Activated T-cell treated with anti-CD3 and anti-CD28 coated beads, Interleukin-2, amount 50 U/mL, for 1 hour (primary cell): Measurements from ENCODE around the gene MARK2.

Experiments used
- DNase-seq: peaks from one replicate; pipeline ENCODE4 v3.0.0-alpha.2; 2020

The MARK2 gene

GRCh38 chr11:63884196-63884932, 45.5 kb downstream of the MARK2 start:
- DNase-seq = no peak

GRCh38 chr11:63887386-63887999, 48.6 kb downstream of the MARK2 start:
- DNase-seq = no peak

DNA sequence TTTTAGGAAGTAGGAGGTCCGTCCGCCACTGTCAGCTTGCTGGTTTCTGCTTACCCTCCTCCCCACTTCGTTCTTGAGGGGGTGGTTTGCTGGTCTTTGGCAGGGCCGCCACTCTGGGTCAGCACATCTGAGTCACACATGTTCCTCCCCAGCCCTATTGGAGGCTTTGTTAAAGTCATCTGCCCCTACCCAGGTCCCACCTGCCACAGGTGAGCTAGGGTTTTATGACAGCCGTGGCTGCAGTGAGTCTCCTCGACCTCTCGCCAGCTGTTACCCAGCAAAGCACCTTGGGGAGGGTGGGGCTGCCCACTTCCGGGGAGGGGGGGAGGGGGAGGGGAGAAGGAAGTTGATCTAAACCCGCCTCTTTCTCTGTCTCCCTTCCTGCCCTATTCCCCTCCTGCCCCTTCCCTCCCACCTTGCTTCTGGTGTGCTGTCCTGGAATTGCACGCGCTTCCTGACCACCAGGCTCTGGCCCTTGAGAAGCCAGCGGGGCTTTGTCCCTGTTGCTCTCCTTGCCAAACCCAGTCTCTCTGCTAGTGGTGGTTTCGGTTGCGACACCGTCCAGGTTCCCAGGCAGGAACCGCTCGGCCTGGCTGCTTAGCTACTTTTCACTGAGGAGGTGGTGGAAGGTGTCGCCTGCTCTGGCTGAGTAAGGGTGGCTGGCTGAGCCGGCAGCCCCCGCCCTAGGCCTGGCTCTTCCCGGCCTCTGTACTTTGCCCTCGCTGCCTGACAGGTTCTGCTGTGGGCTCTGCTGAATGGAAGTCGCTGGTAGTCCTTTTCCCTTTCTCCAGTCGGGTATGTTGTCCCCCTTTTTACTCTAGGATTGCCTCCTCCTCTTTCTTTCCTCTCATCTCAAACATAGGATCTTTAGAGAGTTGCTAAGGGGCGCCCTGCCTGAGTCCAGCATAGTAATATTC, 49.5 kb downstream of the MARK2 start:
- DNase-seq = peak; percentile 72

DNA sequence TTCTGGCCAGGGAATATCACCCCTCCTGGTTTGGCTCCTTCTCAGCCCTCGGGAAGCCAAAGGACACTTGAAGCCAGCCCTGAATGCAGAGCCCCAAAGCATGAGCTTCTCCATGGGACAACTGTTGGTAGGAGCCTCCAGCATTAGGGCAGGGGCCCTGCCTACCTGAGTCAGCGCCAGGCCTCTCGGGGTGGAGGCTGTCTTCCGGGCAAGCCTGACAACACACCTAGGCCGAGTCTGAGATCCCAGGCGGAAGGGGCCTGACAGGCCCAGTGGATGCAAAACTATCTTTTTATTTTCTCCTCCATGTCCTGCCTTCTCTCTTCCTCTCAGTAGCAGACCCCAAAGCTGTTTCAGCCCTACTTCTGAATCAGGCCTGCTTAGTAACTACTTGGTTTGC, 50.4 kb downstream of the MARK2 start:
- DNase-seq = no peak

- no peak for DNase-seq
Measured at GRCh38 chr11:63890368-63890767, 51.5 kb downstream of the MARK2 start.

DNA sequence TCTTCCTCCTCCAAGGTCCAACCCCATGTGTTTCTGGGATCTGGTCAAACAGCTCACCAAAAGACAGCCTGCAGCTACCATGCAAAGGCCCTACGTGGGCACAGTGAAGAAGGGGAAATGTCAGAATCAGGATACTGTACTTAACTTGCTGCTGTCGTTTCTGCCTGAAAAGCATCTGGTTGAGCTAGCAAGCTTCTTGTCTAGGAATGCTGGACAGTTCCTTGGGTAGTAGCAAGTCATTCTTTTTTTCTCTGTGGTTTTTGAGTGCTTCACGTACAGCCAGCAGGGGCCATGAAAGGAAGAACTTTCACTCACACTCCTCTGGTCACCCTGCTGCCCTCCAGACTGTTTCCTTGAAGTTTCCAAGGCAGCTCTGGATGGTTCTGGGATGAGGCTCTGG, 53.3 kb downstream of the MARK2 start:
- no peak for DNase-seq

- DNase-seq = no peak
Measured at GRCh38 chr11:63893355-63893754, 54.4 kb downstream of the MARK2 start.

- no peak for DNase-seq
Measured at GRCh38 chr11:63896071-63896470, 57.2 kb downstream of the MARK2 start.

DNA sequence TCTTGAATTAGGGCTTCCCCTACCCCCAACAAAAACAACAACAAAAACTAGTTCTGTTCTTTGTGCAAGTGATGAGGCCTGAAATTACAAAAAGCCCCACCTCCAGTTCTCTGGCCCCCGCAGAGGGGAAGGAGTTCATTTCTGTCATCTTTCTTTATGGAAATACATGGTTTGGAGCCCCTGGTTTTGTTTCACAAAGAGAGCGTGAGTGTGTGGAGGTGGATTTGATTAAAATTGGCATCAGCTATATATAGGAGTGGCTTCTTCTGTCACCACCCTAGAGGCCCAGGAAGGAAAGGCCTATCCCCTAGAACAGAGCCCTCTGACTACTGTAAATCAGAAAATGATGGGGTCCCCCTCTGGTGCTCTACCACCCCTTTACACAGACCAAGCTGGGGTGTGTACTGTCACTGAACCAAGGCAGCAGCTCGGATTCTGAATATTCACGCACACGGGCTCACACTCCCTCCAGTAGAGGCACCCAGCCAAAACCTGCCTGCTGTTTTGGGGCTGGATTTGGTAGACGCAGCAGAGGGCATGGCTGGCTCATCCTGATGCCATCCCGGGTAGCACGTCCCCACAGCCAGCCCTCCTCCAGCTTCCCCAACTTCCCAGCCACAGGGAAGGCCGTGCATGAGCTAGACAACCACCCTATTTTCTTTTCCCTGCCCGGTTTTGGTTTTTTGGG, 58.7 kb downstream of the MARK2 start:
- DNase-seq = no peak

DNA sequence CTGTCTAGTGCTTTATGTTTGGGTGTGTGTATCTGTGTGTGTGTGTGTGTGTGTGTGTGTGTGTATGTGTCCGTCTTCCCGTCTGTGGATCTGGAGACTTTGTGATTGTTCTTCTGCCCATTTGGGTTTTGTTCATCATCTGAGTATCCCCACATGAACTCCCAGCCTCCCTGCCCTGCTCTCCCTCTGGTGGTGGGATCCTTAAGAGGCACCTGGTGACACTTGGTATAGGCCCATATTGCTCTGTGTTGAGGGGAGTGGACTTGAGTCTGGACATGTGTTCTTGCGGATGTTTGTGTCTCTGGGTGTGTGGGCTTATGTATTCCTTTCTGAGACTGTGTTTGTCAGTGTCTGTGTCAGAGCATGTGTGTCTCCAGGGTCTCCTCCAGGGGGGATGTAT, 62.8 kb downstream of the MARK2 start:
- no peak for DNase-seq

GRCh38 chr11:63903884-63904283, 65.0 kb downstream of the MARK2 start:
- no peak for DNase-seq

GRCh38 chr11:63904743-63905142, 65.8 kb downstream of the MARK2 start:
- DNase-seq = no peak

GRCh38 chr11:63905179-63905578, 66.3 kb downstream of the MARK2 start:
- no peak for DNase-seq

DNA sequence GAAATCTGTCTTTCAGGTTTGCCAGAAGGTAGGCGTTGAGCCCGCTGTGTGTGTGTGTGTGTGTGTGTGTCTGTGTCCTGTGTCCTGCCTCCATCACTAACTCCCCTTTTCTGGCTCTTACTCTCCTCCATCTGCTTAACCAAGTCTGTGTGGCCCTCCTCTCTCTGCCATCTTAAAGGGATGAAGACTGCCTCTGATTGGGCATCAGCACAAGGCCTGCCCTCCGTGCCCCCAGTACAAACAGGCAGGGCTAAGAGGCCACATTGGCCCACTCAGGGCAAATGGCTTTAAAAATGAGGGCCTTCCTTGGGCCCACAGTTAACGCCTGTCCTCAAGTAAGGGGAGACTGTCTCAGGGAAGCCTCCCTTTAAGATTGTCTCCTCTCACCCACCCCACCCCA, 67.2 kb downstream of the MARK2 start:
- DNase-seq = no peak

- DNase-seq = peak; percentile 66
Measured at GRCh38 chr11:63906585-63906984, 67.7 kb downstream of the MARK2 start.

DNA sequence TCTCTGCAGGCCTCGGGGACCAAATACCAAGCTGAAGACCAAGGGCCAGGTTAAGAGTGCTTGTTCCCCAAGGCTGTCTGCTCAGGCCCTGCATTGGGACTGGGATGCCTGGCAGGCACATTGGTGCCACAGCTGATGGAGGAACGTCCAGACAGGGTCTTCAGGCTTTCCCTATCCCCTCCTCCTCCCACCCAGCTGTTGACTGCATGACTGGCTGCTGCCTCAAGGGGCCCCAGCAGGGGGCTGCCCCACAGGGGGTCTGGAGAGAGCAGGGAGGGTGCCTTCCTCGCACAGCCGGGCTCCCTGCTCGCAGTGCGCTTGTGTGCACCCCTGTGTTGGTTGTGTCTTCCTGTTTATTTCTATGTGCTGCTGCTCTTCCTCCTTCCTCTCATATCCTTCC, 68.2 kb downstream of the MARK2 start:
- DNase-seq = no peak

DNA sequence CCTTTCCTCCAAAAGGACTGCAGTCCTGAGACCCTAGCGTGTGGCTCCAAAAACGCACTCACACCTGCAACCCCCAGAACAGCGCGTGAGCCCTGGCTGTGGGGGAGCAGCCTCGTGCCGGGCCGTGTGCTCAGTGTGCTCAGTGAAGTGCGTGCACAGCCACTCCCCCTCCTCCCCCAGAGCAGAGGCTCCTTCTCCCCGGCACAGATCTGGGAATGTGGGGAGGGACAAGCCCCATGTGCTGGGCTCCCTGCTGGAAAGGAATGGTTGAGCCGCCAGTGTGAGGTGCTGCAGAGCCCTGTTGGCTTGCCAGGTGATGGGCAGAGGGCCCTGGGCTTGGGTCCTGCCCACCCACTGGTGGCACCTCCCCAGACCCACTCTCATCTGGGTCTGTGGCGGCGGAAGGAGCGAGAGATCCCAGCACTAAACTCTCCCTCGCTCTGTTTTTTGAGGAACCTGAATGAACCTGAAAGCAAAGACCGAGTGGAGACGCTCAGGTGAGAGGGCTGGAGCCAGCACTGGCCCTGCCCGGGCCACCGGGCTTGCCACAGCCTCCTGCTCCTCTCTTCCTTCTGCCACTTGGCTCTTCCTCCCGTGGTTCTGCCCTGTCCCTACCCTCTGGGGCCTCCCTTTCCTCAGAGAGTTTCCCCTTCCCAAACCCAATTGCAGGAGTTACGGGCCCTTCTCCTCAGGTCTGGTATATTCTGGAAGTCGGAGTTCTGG, 69.1 kb downstream of the MARK2 start:
- no peak for DNase-seq

- DNase-seq = no peak
Measured at GRCh38 chr11:63908631-63909401, 69.9 kb downstream of the MARK2 start.

DNA sequence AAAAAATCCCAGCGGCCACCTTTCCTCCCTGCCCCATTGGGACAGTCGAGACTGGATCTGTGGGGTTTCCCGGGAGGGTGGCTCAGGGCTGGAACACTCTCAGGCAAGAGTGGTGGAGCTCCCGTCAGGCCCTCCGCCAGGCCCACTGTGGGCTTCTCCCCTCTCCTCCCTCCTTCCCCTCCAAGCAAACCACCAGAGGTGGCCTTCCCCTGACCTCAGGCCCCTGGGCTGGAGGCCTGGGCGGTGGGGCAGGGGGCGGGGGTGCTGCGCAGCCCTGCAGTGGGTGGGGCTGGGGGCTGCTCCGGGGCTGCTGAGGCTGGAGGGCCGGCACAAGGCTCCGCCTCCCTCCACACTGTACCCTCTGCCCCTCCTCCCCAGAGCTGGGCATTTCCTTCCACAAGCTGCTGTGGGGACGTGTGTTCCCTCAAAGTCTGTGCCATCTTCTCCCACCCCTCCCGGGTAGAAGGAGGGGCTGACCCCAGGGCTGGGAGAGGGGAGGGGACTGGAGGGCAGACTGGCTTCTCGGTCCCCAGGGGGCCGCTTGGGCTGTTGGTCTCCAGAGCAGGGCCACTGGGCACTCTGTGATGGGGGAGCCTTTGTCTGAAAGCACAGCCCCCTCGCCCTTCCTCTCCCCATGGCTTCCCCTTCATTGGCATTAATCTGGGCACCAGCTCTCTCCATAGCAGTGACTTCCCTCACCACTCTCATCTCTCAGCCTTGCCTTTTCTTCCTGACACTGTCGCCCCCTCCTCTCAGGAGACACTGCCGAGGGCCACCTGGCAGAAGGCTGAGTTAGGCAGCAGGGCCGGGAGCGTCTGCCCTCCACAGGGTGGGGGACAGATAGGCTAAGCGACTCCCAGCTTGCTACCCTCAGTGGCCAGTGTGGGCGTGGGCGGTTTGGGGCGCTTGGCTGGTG, 70.9 kb downstream of the MARK2 start:
- no peak for DNase-seq

GRCh38 chr11:63910675-63911074, 71.8 kb downstream of the MARK2 start:
- DNase-seq = no peak

DNA sequence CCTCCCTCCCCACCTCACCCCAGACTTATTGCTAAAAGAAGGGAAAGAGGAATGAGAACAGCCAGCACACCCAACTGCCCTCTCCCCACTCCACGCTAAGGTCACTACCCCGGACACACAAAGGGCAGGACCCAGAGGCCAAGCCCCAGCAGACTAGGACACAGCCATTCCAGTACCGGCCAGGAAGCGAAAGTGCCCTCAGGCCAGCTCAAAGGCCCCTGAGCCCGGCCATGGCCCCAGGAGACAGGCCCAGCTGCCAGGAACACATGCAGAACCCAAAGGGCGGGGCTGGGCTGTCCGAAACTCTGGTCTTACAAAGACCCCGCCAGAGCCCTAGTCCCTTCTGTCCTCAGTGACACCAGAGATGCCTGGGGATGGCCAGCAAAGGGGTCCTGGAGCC, 72.5 kb downstream of the MARK2 start:
- DNase-seq = no peak
